HG02970 (cell line): ENCODE results near the gene LRG1.
"Not testable (repeated sequence)": the region's sequence is repeated elsewhere in the genome, so short reads cannot be mapped to it uniquely, and the experiment has no call there.

Source experiments
- ATAC-seq: cut with Tn5 transposase; IDR thresholded peaks from one replicate; pipeline ENCODE4 v1.9.1; 2021; ENCODE audit warnings: mild to moderate bottlenecking, moderate library complexity, moderate number of reproducible peaks; ENCODE audit not compliant: unreplicated experiment, low FRiP score

The LRG1 gene

DNA sequence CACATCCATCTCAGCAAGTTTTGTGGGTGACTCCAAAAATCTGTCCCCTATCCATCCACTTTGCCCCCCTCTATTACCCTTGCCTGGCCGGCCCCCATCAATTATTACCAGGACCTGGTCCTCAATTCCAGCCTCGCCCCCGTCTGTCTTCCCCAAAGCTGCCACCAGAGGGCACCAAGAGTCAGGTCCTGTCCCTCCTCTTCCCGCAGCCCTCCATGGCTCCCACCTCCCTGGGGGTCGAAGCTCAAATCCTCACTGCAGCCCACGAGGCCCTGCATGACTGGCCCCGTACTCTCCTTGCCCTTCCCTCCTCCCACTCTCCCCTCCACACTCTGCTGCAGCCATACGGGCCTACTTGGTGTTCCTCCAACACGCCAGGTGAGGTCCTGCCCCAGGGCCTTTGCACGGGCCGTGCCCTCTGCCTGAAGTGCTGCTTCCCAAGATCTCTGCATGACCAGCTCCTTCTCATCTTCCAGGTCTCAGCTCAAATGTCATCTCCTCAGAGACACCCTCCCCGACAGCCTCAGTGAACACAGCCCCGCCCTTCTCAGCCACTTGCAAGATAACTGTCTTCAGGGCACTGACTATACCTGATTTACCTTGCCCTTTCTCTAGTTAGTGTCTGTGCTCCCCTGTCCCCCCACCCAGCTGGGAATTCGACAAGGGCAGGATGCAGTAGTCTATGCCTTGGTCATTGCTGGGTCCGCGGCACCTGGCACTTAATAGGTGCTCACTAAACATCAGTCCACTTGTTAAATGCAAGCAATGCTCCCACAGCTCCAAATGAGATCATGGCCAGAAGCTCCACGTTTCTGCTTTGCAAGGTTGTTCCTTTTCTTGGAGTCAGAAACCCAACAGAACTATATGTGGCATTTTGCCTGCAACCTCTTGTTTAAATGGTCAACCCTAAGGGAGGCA, 36.4 kb upstream of the LRG1 start:
- ATAC-seq: no peak

DNA sequence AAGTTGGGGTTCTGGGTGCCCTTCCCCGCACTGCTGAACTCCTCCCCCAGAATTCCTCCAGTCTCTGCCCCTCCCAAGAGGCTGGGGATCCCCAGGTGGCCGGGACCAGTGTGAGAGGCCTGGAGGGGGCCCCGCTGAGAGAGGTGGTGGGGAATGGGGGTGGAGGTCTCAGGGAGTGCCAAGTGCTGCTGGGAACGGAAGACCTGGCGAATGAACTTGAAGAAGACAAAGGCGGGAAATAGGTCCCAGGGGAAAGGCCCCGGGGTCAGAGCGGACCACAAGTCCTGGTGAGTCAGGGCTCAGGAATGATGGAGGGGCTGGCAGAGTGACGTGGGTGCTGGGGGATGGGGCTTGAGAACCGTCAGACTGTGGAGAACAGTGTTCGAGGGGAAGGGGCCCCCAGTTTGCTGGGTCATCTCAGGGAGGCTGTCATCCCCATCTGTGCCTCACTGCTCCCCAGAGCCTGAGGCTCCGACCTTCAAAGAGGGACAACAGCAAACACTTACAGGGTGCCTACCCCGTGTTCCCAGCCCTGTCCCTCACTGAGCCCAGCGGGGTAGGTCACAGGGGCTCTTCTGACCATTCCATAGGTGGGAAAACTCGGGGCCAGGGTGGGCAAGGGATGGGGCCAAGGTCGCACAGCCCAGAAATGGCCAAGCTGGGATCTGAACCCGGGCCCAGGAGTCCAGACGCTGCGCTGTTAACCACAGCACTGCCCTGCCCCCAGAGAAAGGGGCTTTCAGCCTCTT, 35.6 kb upstream of the LRG1 start:
- no peak for ATAC-seq

DNA sequence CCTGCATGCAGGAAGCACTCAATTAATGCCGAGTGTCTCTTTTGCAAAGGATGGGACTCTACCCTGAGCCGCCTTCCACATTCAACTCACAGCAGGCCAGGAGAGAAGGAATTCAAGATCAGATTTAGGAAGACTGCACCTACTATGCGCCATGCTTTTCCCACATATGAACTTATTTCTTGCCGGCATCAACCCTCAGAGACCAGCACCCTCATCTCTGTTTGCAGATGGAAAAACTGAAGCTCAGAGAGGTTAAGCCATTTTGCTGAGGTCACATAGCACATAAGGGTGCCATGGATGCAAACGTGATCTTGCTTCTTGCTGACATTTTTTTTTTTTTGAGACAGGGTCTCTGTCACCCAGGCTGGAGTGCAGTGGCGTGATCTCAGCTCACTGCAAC, 33.8 kb upstream of the LRG1 start:
- no peak for ATAC-seq

DNA sequence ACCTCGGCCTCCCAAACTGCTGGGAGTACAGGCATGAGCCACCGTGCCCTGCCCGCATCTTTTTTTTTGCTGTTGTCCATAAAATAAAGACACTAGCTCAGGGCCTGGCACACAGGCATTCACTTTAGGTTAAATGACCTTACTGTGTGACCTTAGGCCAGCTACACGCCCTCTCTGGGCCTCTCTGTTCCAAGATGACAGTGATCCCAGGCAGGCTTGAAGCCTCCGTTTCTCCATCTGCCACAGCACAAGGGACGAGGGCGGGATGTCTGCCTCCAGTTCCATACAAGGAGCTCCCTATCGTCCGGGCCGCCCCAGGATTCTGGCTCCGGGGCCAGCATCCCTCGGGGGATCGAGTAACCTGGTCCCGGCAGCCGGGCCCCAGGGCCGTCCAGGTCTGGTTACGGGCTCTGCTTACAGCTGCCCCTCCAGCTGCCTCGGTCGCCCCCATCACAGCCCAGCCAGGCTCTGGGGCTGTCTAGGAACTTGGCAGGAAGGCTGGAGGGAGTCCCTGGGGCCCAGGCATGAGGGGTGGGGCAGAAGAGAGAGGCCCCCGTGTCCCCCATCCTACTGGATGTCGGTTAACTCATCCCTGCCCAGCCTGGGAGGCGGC, 31.6 kb upstream of the LRG1 start:
- no peak for ATAC-seq

DNA sequence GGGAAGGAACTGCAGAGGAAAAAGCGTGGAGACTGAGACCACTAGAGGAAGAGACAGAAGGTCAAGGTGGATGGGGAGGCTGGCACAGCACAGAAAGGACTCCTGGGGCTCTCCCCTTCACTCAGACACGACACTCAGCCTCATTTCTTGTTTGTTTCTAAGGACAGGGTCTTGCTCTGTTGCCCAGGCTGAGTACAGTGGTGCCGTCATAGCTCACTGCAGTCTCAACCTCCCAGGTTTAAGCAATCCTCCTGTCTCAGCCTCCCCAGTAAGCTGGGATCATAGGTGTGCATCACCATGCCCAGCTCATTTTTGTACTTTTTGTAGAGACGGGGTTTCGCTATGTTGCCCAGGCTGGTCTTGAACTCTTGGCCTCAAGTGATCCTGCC, 31.1 kb upstream of the LRG1 start:
- ATAC-seq: no peak

DNA sequence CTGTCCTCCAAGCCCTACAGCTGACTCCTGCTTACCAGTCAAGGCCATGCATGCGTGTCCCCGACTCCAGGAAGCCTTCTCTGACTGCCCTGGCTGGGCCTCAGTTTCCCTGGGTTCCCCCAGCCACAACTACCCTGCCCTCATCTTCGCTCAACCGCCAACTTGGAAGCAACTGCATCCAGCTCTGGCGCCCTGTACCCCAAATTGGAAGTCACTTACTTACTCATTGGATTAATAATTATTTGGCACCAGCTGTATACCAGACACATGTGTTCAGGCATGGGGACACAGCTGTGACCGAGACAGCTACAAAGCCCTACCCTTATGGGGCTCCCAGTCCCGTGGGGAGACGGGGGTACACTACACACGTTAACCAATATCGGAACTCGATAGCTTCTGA, 30.6 kb upstream of the LRG1 start:
- ATAC-seq: no peak

DNA sequence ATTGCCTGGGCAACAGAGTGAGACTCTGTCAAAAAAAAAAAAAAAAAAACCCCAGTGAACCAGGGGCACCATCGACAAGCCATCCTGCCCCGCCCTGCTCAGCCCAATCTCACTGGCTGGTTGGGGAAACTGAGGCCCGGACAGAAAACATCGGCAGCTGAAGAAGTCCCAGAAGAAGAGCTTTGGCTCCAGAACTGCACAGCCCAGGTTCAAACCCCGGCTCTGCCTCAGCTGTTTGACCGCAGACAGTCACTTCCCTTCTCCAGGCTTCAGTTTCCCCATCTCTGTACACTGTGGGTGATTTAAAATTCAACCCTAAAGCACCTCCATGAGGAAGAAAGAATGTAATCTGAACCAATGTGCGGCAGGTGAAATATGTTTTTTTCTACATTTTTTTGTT, 29.1 kb upstream of the LRG1 start:
- ATAC-seq: no peak

DNA sequence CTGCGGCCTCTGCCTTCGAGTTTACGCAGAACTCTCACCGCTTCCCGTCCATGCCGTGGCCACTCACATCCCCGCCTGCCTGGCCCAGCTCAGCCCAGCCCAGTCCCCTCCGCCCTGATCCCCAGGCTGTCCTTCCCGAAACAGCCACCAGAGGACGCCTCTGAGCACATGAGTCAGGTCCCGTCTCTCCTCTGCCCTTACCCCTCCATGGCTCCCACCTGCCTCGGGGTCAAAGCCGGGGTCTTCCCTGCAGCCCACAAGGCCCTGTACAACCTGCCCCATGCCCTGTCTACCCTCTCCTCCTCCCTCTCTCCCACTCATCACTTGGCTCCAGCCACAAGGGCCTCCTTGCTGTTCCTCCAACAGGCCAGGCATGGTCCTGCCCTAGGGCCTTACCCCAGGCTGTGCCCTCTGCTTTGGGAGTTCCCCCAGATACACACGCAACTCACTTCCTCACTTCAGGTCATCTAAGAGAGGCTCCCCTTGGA, 27.8 kb upstream of the LRG1 start:
- ATAC-seq: no peak

DNA sequence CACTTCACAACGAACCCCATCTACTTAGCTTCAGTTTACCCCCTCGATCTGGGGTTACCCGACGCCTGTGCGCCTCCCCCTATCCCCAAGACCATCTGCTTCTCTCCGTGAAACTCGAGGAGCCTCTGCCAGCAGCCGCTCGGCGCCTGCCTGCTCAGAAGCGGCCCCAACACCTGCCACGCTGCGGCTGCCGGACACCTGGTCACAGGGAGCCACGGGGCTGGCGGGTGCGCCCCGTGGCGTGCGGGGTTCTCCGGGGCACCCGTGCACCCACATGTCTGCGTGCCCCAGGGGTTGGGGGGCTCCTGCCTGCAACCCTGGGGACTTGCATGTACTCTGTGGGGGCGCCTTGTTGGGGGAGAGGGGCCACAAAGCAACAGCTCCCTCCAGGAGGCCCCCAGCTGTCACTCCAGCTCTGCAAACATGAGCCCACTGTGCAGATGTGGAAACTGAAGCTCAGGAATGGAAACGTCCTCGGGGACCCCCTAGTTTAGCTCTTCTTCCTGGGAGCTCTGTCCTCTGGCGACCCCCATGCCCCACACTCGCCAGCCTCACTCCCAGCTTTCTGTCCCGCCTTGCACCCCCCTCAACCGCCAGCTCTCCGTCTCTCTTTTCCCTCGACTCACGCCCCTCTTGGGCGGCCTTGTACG, 26.7 kb upstream of the LRG1 start:
- no peak for ATAC-seq

DNA sequence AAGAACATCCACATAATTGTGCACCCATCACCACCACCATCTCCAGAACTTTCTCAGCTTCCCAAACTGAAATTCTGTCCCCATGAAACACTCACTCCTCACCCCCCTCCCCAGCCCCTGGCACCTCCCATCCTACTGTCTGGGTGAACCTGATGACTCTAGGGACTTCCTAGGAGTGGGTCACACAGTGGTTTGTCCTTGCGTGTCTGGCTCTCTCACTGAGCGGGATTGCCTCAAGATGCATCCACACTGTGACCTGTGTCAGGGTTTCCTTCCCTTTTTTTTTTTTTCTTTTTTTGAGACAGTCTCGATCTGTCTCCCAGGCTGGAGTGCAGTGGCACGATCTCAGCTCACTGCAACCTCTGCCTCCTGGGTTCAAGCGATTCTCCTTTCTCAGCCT, 23.7 kb upstream of the LRG1 start:
- not testable (repeated sequence) for ATAC-seq

DNA sequence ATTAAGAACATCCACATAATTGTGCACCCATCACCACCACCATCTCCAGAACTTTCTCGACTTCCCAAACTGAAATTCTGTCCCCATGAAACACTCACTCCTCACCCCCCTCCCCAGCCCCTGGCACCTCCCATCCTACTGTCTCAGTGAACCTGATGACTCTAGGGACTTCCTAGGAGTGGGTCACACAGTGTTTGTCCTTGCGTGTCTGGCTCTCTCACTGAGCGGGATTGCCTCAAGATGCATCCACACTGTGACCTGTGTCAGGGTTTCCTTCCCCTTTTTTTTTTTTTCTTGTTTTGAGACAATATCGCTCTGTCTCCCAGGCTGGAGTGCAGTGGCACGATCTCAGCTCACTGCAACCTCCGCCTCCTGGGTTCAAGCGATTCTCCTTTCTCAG, 22.2 kb upstream of the LRG1 start:
- ATAC-seq: not testable (repeated sequence)

DNA sequence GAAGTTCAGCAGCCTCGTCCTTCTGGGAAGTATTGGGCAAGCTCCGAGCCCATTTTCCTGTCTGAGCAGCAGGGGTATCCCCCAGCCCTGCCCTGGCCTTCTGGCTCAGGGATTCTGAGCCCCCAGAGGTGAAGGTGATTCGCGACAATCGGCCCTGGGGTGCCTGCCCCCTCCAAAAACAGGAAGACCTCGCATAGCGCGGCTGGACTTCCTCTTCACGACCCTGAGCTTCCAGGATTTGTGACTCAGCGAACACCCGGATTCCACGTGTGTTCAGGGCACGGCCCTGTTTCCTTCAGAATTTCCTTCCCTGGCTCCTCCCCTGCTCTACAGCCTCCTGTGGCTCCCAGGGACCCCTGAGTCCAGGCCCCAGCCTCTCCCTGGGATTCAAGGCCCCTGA, 19.7 kb upstream of the LRG1 start, which contains the start of gene SEMA6B:
Gene SEMA6B (minus strand): TSS at position 116 of the 400 bp plus-strand sequence. CDS start 1,227 bp downstream, outside the sequence.
- no peak for ATAC-seq

DNA sequence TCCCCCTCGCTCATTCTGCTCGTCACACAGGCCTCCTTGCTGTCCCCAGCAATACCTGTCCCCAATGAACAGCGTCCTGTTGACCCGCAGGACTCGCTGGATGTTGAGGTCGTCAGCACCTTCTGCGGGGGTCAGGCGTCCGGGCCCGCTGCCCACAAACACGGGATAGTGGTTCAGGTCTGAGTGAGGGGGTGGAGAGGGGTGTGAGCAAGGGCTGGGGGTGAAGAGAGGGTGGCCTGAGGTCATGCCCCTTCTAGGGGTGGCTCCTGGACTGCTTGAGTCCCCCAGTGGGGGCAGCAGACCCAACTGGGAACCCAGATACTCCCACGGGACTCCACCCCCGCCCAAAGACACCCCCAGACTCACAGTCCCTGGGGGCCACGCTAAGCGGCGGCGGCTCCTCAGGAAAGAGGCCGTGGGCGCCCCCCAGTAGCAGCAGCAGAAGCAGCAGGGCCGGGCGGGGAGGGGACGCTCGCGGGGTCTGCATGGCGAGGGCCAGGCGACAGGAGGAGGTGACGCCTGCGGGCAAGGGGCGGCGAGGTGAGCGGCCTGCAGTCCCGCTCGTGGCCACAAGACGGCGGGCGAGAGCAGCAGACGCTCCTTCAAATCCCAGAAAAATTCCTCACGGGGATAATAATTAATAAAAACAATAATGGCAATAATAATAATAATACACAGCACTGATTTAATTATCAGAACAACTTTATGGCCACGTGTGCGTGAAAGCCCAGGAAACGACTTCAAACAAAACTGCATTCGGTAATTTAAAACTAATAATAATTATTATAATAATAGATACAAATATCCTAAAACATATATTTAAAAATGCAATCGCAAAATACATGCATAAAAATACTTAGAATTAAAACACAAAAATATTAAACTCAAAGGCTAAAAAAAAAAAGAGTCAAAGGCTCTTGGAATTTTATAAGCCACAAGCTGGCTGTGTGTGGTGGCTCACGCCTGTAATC, 18.4 kb upstream of the LRG1 start:
- no peak for ATAC-seq

DNA sequence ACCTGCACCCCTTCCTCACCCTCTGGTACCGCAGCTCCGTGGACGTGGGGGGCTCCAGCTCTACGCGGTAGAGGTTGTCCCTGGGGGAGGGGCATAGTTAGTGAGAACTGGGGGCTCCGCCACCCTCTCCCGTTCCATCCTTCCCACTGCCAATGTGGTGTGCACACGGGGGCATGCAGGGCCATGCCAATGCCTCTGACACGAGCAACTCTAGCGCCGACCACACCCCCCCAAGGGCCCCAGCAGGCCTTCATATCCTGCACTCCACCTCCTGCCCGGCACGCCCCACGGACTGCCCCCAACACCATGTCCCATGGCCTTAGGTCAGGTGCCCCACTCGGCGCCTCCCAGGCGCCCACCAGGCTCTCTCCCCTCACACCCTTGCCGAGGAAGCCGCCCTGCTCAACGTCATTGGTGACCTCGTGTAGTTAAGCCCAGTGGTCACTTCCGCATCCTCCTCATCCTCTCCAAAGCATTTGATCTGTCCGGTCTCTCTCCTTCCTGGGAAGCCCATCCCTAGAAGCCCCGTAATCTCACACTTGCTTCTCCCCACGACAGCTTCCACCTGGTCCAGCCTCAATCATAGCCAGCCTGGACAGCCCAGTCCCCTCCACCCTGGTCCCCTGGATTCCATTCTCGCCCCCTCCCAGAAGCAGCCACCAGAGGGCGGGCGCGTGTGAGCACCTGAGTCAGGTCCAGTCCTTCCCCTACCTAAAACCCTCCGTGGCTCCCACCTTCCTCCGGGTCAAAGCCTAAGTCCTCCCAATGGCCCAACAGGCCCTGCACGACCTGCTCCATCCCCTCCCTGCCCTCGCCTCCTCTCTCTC, 17.5 kb upstream of the LRG1 start:
- no peak for ATAC-seq

DNA sequence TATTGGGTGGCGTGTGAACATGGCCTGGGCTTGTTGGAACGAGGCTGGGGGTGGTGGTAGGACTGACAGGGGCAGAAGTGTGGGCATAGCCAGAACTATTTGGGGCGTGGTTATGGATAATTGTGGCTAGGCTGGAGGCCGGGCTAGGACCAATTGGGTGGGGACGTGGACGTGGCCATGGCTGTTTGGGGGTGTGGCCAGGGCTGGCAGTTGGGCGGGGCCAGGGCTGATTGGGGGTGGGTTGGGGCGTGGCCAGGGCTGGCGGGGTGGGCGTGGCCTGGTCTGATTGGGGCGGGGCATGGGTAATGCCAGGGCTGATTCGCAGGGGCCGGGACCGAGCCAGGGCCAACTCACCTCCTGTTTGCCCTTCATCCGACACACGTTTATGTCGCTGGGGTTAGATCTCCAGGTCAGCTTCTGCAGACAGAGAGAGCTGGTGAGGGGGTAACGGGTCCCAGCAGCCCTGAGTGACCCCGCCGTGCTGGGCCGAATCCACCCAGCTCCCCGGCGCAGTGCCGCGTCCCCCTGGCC, 16.8 kb upstream of the LRG1 start:
- no peak for ATAC-seq

DNA sequence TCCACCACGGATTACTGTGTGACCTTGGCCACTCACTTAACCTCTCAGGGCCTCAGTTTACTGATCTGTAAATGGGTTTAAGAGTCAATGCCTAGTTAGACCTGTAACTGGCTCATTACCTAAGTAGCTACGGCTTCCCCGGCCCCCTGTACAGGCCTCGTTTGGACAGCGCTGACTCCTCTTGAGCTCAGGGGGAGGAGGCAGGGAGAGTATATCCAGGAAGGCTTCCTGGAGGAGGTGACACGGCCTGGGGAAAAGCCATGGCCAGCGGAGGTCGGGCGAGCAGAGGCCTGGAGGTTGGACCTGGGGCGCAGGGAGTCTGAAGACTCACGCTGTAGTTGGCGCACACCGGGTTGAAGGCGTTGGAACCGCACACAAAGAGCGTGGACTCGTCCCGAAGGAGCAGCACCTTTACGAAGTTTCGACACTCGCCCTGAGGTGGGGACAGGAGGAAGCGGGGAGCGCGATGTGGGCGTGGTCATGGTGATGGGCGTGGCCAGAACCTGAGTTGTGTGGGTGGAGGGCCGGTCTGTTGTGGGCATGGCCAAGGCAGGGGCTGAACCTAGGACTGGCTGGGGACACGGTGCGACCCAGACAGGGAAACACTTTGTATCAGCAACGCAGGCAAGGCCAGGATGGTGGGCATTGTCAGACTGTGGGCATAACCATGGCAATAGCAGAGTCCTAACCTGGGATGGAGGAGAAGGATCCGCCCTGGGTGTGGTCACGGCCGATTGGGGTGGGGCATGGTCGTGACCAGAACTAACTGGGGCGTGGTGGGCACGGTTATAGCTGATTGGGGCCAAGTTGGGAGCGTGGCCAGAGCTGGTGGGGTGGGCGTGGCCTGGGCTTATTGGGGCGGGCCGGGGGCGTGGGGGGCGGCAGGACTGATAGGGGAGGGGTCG, 16.1 kb upstream of the LRG1 start:
- no peak for ATAC-seq

DNA sequence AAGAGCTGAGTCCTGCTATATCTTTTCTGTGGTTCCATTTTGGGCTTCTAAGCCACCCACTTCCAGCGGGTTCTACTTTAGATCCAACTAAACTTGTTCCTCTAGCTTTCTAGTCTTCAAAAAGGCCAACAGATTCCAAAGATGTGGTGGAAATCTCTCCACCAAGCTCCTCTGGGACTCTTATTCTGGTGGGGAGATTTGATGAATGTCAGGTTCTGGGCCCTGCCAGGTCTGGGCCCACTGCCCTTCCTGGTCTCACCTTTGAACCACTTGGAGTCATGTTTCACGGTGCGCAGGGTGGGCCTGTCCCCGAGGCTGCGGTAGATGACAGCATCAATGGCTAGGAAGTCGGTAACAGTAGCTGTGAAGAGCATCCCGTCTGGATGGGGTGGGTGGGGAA, 14.9 kb upstream of the LRG1 start:
- ATAC-seq: no peak
